C4-2B (cell line): ENCODE data around the gene MOB2.

Experiments used
- ZFX ChIP-seq: fragments of 450-650 bp; IDR thresholded peaks from 2 replicates; pipeline ENCODE4 v1.6.1; 2017
- TF ChIP-seq, protein P1 (sequence below): fragments of 450-650 bp; conservative IDR thresholded peaks from 2 replicates; pipeline ENCODE4 v1.5.1; 2017; ENCODE audit warnings: mild to moderate bottlenecking

DNA sequence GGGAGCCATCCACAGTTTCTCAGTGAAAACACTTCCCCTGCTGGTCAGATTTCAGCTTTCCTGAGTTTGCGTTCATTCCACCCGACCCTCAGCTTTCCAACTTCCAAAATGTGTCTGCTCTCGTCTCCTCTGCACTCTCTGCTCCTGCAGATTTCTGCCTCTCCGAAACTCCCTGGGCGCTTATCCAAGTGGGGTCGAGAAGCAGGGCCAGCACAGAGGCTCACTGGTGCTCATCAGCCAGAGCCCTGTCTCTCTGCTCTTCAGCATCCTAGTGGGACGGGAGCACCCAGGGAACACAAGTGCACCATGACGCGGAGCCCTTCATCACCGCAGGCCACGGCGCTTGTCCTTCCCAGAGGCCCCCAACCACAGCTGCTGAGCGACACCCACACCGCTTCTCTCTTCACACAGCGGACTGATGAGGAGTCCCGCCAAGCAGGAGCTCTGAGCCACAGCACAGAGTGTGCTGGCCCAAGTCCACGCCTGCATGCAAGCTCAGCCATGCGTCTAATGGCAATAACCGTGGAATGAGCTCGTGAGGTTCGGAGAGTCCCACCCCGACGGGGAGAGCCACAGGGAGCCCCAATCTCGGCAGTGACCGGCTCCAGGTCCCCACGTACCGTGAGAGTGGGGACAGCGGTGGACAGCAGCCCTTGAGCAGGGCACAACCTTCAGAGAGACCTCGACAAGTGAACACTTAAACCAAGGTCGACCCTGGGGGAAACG is 27.9 kb upstream of the MOB2 start:
- TF ChIP-seq, protein P1, sequence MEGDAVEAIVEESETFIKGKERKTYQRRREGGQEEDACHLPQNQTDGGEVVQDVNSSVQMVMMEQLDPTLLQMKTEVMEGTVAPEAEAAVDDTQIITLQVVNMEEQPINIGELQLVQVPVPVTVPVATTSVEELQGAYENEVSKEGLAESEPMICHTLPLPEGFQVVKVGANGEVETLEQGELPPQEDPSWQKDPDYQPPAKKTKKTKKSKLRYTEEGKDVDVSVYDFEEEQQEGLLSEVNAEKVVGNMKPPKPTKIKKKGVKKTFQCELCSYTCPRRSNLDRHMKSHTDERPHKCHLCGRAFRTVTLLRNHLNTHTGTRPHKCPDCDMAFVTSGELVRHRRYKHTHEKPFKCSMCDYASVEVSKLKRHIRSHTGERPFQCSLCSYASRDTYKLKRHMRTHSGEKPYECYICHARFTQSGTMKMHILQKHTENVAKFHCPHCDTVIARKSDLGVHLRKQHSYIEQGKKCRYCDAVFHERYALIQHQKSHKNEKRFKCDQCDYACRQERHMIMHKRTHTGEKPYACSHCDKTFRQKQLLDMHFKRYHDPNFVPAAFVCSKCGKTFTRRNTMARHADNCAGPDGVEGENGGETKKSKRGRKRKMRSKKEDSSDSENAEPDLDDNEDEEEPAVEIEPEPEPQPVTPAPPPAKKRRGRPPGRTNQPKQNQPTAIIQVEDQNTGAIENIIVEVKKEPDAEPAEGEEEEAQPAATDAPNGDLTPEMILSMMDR = no peak
- no peak for TF ChIP-seq ZFX
